ENCODE measurements around the gene DDA1.
A peak's percentile ranks its signal among the peaks of the same experiment; 100 is the strongest.

DDA1 gene

GRCh38 chr19:17335575-17335974 is 26.2 kb downstream of the DDA1 start:
- Histone ChIP-seq H3K4me1 (ENCODE audit: control insufficient read depth in 1 of 2, insufficient read depth in 1 of 2, low read depth in 1 of 2, low read length in 1 of 2) (peaks cover 39 to 44% of the 10 kb centered on the region in 2 experiments), H3K4me3 (ENCODE audit: low read depth in 1 of 2, low read length in 1 of 2) (no peak overlapping the region), H3K9me3 (no peaks in the 10 kb centered on the region), H3K27me3 (peaks cover 51% of the 10 kb centered on the region), H3K36me3 (no peaks in the 10 kb centered on the region), H3K27ac (no peak overlapping the region)
- TF ChIP-seq CTCF (IDR thresholded peaks at IDR 0.05): no peak

- Histone ChIP-seq H3K4me3 (ENCODE audit: low read depth in 1 of 2, low read length in 1 of 2) (peak within 1 kb of the TSS; percentile 65 to 71), H3K36me3 (no peaks in the 10 kb centered on the region), H3K9me3 (no peaks in the 10 kb centered on the region), H3K4me1 (ENCODE audit: control insufficient read depth in 1 of 2, insufficient read depth in 1 of 2, low read depth in 1 of 2, low read length in 1 of 2) (peaks cover 39 to 44% of the 10 kb centered on the region in 2 experiments), H3K27ac (peak within 1 kb of the TSS; percentile 59), H3K27me3 (peaks cover 39% of the 10 kb centered on the region)
- TF ChIP-seq CTCF (IDR thresholded peaks at IDR 0.05): no peak
Observed at GRCh38 chr19:17336872-17337674, 27.7 kb downstream of the DDA1 start, which contains the start of gene GTPBP3. TSS of gene GTPBP3 (plus strand) at chr19:17337553. CDS start at chr19:17337612, 59 bp downstream.

- H3K27me3 ChIP-seq: peaks cover 31% of the 10 kb centered on the region
- no peak overlapping the region for H3K27ac ChIP-seq
- no peaks in the 10 kb centered on the region for H3K36me3 ChIP-seq
- H3K9me3 ChIP-seq: no peaks in the 10 kb centered on the region
- TF ChIP-seq CTCF (IDR thresholded peaks at IDR 0.05): no peak
- H3K4me3 ChIP-seq (ENCODE audit: low read depth in 1 of 2, low read length in 1 of 2): peak overlapping the region; percentile 65 to 71
- H3K4me1 ChIP-seq (ENCODE audit: control insufficient read depth in 1 of 2, insufficient read depth in 1 of 2, low read depth in 1 of 2, low read length in 1 of 2): peaks cover 39 to 44% of the 10 kb centered on the region in 2 experiments
Observed at GRCh38 chr19:17337675-17338432, 28.5 kb downstream of the DDA1 start.

GRCh38 chr19:17338433-17339078 is 29.2 kb downstream of the DDA1 start:
- Histone ChIP-seq H3K27ac (no peak overlapping the region), H3K36me3 (no peaks in the 10 kb centered on the region), H3K9me3 (no peaks in the 10 kb centered on the region), H3K4me3 (ENCODE audit: low read depth in 1 of 2, low read length in 1 of 2) (no peak overlapping the region), H3K4me1 (ENCODE audit: control insufficient read depth in 1 of 2, insufficient read depth in 1 of 2, low read depth in 1 of 2, low read length in 1 of 2) (peaks cover 39 to 44% of the 10 kb centered on the region in 2 experiments), H3K27me3 (peaks cover 24% of the 10 kb centered on the region)
- no peak for TF ChIP-seq CTCF (IDR thresholded peaks at IDR 0.05)

GRCh38 chr19:17339088-17339741 is 29.9 kb downstream of the DDA1 start:
- no peaks in the 10 kb centered on the region for H3K9me3 ChIP-seq
- peaks cover 32 to 37% of the 10 kb centered on the region in 2 experiments for H3K4me1 ChIP-seq (ENCODE audit: control insufficient read depth in 1 of 2, insufficient read depth in 1 of 2, low read depth in 1 of 2, low read length in 1 of 2)
- no peaks in the 10 kb centered on the region for H3K36me3 ChIP-seq
- peaks cover 17% of the 10 kb centered on the region for H3K27me3 ChIP-seq
- H3K27ac ChIP-seq: no peak overlapping the region
- no peak overlapping the region for H3K4me3 ChIP-seq (ENCODE audit: low read depth in 1 of 2, low read length in 1 of 2)
- TF ChIP-seq CTCF (IDR thresholded peaks at IDR 0.05): no peak
